ENCODE measurements around the gene SRRM4. TPM values are rescaled to one million over a fixed set of nuclear protein-coding genes. Genes with fewer than 3 reads are reported as not detected.

SRRM4 gene
- polyA plus RNA-seq, 3 donors = not detected

DNA sequence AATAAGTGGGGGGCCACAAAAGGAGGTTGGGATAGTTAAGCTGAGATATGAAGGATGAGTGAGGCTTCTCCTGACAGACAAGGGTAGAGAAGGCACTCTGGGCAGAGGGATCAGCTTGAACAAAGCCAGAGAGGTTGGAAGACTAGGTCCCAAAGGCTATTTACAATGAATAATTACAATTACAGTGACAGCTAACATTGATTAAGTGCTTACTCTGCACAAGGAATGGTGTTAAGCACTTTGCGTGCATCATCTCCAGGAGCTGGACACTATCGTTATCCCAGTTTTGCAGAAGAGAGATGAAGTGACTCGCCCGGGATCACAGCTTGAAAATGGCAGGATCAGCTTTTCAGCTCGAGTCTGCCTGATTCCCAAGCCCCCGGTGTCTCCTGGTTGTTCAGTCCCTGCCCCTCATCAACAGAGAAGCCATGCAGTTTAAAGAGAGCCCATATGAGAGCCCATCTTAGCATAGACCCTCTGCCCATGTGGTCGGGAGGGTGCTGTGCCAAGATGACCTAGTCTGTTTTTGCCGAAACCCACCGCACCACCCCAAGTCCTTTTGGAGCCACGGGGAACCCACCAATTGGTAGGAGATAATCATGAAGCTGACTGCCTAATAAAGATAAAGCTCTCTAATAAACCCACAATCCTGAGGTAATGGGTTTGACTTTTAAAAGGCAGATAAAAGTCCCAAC, 107.5 kb downstream of the SRRM4 start:
- Histone ChIP-seq H3K36me3 (replicated peaks in 1 of 2; ENCODE audit: control insufficient read depth in 1 of 2, insufficient read depth in 2 of 2, low read length in 2 of 2) (no peaks in the 10 kb centered on the region), H3K9ac (ENCODE audit: insufficient read depth, low read length, poor library complexity, severe bottlenecking) (no peak overlapping the region), H3K4me1 (ENCODE audit: control insufficient read depth in 1 of 2, insufficient read depth in 2 of 2, low read length in 2 of 2) (no peaks in the 10 kb centered on the region), H4K20me1 (ENCODE audit: insufficient read depth, low read length) (no peaks in the 10 kb centered on the region), H3K79me2 (ENCODE audit: insufficient read depth, low read length) (no peaks in the 10 kb centered on the region), H3K27me3 (ENCODE audit: control insufficient read depth in 2 of 2, insufficient read depth in 2 of 2, low read length in 2 of 2) (no peaks in the 10 kb centered on the region), H3K27ac (ENCODE audit: low read depth in 1 of 2, low read length in 2 of 2) (no peak overlapping the region), H3K4me2 (replicated peaks; ENCODE audit: extremely low read depth, low read length, poor library complexity, severe bottlenecking) (no peak overlapping the region), H3K4me3 (replicated peaks in 1 of 3; ENCODE audit: low read depth in 2 of 3, low read length in 3 of 3) (no peak overlapping the region), H3K9me3 (replicated peaks in 1 of 2; ENCODE audit: control insufficient read depth in 1 of 2, insufficient read depth in 1 of 2, low read length in 2 of 2) (no peaks in the 10 kb centered on the region), H2AFZ (ENCODE audit: insufficient read depth, low read depth, low read length, poor library complexity, severe bottlenecking) (no peak overlapping the region)
- TF ChIP-seq, protein P1, sequence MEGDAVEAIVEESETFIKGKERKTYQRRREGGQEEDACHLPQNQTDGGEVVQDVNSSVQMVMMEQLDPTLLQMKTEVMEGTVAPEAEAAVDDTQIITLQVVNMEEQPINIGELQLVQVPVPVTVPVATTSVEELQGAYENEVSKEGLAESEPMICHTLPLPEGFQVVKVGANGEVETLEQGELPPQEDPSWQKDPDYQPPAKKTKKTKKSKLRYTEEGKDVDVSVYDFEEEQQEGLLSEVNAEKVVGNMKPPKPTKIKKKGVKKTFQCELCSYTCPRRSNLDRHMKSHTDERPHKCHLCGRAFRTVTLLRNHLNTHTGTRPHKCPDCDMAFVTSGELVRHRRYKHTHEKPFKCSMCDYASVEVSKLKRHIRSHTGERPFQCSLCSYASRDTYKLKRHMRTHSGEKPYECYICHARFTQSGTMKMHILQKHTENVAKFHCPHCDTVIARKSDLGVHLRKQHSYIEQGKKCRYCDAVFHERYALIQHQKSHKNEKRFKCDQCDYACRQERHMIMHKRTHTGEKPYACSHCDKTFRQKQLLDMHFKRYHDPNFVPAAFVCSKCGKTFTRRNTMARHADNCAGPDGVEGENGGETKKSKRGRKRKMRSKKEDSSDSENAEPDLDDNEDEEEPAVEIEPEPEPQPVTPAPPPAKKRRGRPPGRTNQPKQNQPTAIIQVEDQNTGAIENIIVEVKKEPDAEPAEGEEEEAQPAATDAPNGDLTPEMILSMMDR (IDR thresholded peaks at IDR 0.05) = no peak
- H3K9me3 Mint-ChIP-seq = no peaks in the 10 kb centered on the region
- intact Hi-C loops (cut with micrococcal nuclease) = no loop called here
- no peaks in the 10 kb centered on the region for H3K4me1 Mint-ChIP-seq
- 86% methylated on average over 6 of the region's 10 CpGs for WGBS (ENCODE audit: insufficient coverage)
- peaks cover 3 to 7% (median 3%) of the 10 kb centered on the region in 3 donors for H3K27me3 Mint-ChIP-seq (ENCODE audit: low read depth in 3 of 3)
- no peaks in the 10 kb centered on the region for H3K36me3 Mint-ChIP-seq
- no peak overlapping the region for H3K4me3 Mint-ChIP-seq
- DNase-seq = no peak
- H3K27ac Mint-ChIP-seq = no peak overlapping the region

DNA sequence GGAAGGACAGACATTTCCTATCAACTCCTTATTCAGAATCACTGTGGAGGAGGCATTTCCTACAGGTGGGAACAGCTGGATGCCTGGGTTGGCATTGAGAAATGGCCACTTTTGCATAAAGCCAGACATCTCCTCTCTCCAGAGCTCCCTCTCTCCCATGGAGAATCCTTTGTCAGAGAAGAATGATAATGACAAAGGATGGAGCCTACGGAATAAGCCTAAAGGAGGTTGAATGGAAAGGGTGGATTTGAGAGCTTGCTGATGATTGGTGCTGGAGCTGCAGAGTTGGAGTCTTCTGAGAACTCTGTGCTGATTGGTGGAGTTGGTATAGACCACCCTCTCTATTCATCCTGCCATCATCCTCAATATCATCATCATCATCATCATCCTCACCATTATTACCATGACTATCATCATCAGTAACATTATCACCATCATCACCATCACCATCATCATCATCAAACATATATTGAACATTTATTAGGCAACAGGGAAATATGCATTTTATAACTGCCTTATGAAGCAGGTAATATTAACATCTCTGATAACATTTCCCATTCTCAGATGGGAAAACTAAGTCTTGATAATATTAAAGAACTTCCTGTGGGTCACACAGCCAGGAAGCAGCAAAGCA, 108.2 kb downstream of the SRRM4 start:
- Histone ChIP-seq H3K4me1 (ENCODE audit: control insufficient read depth in 1 of 2, insufficient read depth in 2 of 2, low read length in 2 of 2) (no peaks in the 10 kb centered on the region), H3K36me3 (replicated peaks in 1 of 2; ENCODE audit: control insufficient read depth in 1 of 2, insufficient read depth in 2 of 2, low read length in 2 of 2) (no peaks in the 10 kb centered on the region), H3K4me3 (replicated peaks in 1 of 3; ENCODE audit: low read depth in 2 of 3, low read length in 3 of 3) (no peak overlapping the region), H3K4me2 (replicated peaks; ENCODE audit: extremely low read depth, low read length, poor library complexity, severe bottlenecking) (no peak overlapping the region), H3K9me3 (replicated peaks in 1 of 2; ENCODE audit: control insufficient read depth in 1 of 2, insufficient read depth in 1 of 2, low read length in 2 of 2) (no peaks in the 10 kb centered on the region), H3K9ac (ENCODE audit: insufficient read depth, low read length, poor library complexity, severe bottlenecking) (no peak overlapping the region), H2AFZ (ENCODE audit: insufficient read depth, low read depth, low read length, poor library complexity, severe bottlenecking) (no peak overlapping the region), H3K27me3 (ENCODE audit: control insufficient read depth in 2 of 2, insufficient read depth in 2 of 2, low read length in 2 of 2) (no peaks in the 10 kb centered on the region), H3K79me2 (ENCODE audit: insufficient read depth, low read length) (no peaks in the 10 kb centered on the region), H3K27ac (ENCODE audit: low read depth in 1 of 2, low read length in 2 of 2) (no peak overlapping the region), H4K20me1 (ENCODE audit: insufficient read depth, low read length) (no peaks in the 10 kb centered on the region)
- H3K27ac Mint-ChIP-seq = no peak overlapping the region
- WGBS (ENCODE audit: insufficient coverage) = no CpG with 5 or more reads among the region's 1 CpG
- TF ChIP-seq, protein P1 (IDR thresholded peaks at IDR 0.05) = no peak
- H3K9me3 Mint-ChIP-seq = no peaks in the 10 kb centered on the region
- H3K4me1 Mint-ChIP-seq = no peaks in the 10 kb centered on the region
- no peak overlapping the region for H3K4me3 Mint-ChIP-seq
- DNase-seq = no peak
- intact Hi-C loops (cut with micrococcal nuclease) = no loop called here
- peaks cover 3 to 7% (median 3%) of the 10 kb centered on the region in 3 donors for H3K27me3 Mint-ChIP-seq (ENCODE audit: low read depth in 3 of 3)
- no peaks in the 10 kb centered on the region for H3K36me3 Mint-ChIP-seq
